Cardiac muscle cell (in vitro differentiated cells and primary cell): ENCODE results near the gene RXFP3. TPM values are rescaled to one million over a fixed set of nuclear protein-coding genes. Genes with fewer than 3 reads are reported as not detected.

Experiments
- DNase-seq, 2 donors: peaks; one replicate each; pipeline versions ENCODE4 v3.0.0 to v3.0.0-alpha.2; 2010 to 2017; ENCODE audit warnings: low read depth in 1 of 2, low spot score in 1 of 2
- H3K27ac ChIP-seq: fragments of 200-600 bp; sonication (generic); 2 replicates; pipeline ENCODE4 v1.5.1; 2016
- H3K27me3 ChIP-seq: fragments of 200-600 bp; sonication (generic); 2 replicates; pipeline ENCODE4 v1.6.0; 2016; ENCODE audit warnings: control low read depth
- H3K36me3 ChIP-seq: fragments of 200-600 bp; sonication (generic); 2 replicates; pipeline ENCODE4 v1.5.1; 2016; ENCODE audit warnings: control low read depth
- H3K4me1 ChIP-seq: fragments of 200-600 bp; sonication (generic); 2 replicates; pipeline ENCODE4 v1.8.1; 2017; ENCODE audit warnings: low read depth, mild to moderate bottlenecking, mixed run types
- H3K4me3 ChIP-seq: fragments of 200-600 bp; sonication (generic); 2 replicates; pipeline ENCODE4 v1.5.1; 2016; ENCODE audit warnings: mild to moderate bottlenecking
- H3K9me3 ChIP-seq: fragments of 200-600 bp; sonication (generic); 2 replicates; pipeline ENCODE4 v1.5.1; 2017; ENCODE audit warnings: low read depth, mild to moderate bottlenecking, control low read depth
- CTCF ChIP-seq: IDR thresholded peaks from 2 replicates; pipeline ENCODE4 v1.5.1; 2012; ENCODE audit warnings: low read depth, mild to moderate bottlenecking, low read length
- polyA plus RNA-seq: library from polyadenylated mRNA; unstranded; fragments of >200 nt; fragmentation: Nextera tagmentation; extraction: Ambion mirVana; gene quantifications from 2 replicates; pipeline ENCODE4 v1.2.1, GENCODE V29; 2016
- total RNA-seq: library from RNA; depleted of rRNA; stranded (reverse); fragments of >200 nt; gene quantifications from 2 replicates; pipeline ENCODE4 v1.2.3, GENCODE V29; 2016

RXFP3 gene
- total and polyA plus RNA-seq, 2 experiments from 2014 or later, result not detected

DNA sequence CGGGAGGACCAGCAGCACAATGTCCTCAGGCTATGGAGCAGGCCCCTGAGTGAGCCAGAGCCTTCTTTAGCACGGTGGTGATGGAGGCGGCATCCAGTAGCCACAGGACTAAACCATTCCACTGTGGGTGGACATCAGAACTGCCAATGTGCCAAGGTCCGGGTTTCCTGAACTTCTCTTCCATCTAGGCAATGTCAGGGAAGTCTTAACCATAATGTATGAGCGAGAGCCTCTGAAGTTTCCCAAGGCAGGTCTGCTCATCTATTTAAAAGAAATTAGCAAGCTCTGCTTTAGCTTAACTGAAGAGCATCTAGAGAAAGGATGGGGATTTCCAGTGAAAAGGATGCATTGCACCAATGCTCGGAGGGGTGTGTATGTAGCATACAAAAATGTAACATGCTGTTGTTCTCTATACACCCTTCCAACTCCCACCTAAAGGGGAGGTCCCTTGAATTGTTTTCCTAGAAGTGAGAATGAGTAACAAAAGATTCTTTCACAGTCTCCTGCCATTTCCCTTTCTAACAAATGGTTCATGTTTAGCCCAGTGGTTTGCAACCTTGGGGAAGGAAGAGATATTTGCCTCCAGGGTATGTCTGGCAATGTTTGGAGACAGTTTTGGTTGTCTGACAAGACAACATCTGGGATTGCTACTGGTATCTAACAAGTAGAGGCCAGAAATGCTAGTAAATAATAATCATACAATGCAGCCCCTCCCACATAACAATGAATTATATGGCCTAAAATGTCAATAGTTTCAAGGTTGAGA, 6.1 kb upstream of the RXFP3 start:
- Histone ChIP-seq H3K36me3 (no peaks in the 10 kb centered on the region), H3K4me1 (no peaks in the 10 kb centered on the region), H3K27me3 (no peaks in the 10 kb centered on the region), H3K4me3 (no peak overlapping the region), H3K27ac (no peak overlapping the region), H3K9me3 (no peaks in the 10 kb centered on the region)
- no peak for TF ChIP-seq CTCF
- no peak for DNase-seq

- peaks cover 1% of the 10 kb centered on the region for H3K27me3 ChIP-seq
- no peak overlapping the region for H3K27ac ChIP-seq
- H3K4me3 ChIP-seq, result no peak overlapping the region
- H3K36me3 ChIP-seq, result no peaks in the 10 kb centered on the region
- DNase-seq, result no peak
- H3K9me3 ChIP-seq, result no peaks in the 10 kb centered on the region
- no peak for TF ChIP-seq CTCF
- no peaks in the 10 kb centered on the region for H3K4me1 ChIP-seq
Observed at GRCh38 chr5:33931136-33931535, 5.0 kb upstream of the RXFP3 start.

DNA sequence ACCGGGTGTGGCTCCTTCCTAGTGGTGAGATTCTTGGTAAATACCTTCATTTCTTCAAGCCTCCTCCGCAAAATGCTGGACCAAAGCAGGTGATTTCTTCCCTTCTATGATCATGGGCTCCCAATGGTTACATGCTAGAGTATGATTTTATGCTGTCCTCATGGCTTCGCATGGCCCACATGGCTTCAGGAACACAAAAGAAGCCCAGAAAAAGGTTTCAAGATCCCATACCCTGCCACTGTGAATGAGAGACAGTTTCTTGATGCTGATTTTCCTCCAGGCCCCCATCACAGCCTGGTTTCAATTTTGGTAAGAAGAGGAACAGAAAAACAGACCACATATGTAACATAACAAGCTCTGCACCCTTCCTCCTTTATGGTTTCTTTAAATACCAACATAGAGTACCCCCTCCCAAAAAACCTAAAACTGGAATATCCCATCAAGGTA, 2.4 kb upstream of the RXFP3 start:
- Histone ChIP-seq H3K9me3 (no peaks in the 10 kb centered on the region), H3K27me3 (peaks cover 21% of the 10 kb centered on the region), H3K4me1 (no peaks in the 10 kb centered on the region), H3K36me3 (no peaks in the 10 kb centered on the region), H3K4me3 (no peak overlapping the region), H3K27ac (no peak overlapping the region)
- TF ChIP-seq CTCF, result no peak
- no peak for DNase-seq

DNA sequence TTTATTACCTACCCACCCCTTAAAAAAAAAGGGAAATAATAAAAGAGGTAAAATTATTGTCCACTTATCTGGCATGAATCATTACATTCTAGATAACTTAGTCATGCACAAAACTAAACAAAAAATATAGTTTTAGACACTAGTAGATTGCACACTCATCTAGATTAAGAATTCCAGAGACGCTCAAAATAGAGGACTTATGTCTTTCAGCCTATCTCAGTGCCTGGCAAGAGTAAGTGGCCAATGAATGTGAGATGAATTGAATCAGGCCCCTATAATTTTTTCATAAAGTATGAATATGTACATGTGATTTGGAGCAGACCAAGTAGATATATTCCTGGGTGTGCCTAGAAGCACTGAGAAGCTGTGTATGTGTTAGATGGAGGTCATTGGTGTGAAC, 2.0 kb upstream of the RXFP3 start:
- Histone ChIP-seq H3K27me3 (peaks cover 21% of the 10 kb centered on the region), H3K9me3 (no peaks in the 10 kb centered on the region), H3K27ac (no peak overlapping the region), H3K4me1 (no peaks in the 10 kb centered on the region), H3K36me3 (no peaks in the 10 kb centered on the region), H3K4me3 (no peak overlapping the region)
- no peak for TF ChIP-seq CTCF
- no peak for DNase-seq

- TF ChIP-seq CTCF, result peak; percentile 16
- DNase-seq, result peak; percentile 74 to 90
- Histone ChIP-seq H3K9me3 (no peaks in the 10 kb centered on the region), H3K36me3 (no peaks in the 10 kb centered on the region), H3K4me3 (peak overlapping the region; percentile 25), H3K27me3 (peaks cover 22% of the 10 kb centered on the region), H3K4me1 (no peaks in the 10 kb centered on the region), H3K27ac (no peak overlapping the region)
Observed at GRCh38 chr5:33936004-33936380, 194 bp upstream of the RXFP3 start.
